ENCODE measurements around the gene LRRC4C.

LRRC4C gene

GRCh38 chr11:40787224-40787623 is 672.2 kb downstream of the LRRC4C start:
- no peak for TF ChIP-seq CTCF (IDR thresholded peaks at IDR 0.05)

- no peak for TF ChIP-seq CTCF (IDR thresholded peaks at IDR 0.05)
Observed at GRCh38 chr11:40763046-40763445, 696.4 kb downstream of the LRRC4C start.

GRCh38 chr11:40759341-40759740 is 700.1 kb downstream of the LRRC4C start:
- no peak for TF ChIP-seq CTCF (IDR thresholded peaks at IDR 0.05)

GRCh38 chr11:40754297-40754696 is 705.2 kb downstream of the LRRC4C start:
- no peak for TF ChIP-seq CTCF (IDR thresholded peaks at IDR 0.05)

GRCh38 chr11:40746282-40746681 is 713.2 kb downstream of the LRRC4C start:
- TF ChIP-seq CTCF (IDR thresholded peaks at IDR 0.05) = no peak

GRCh38 chr11:40732132-40732531 is 727.3 kb downstream of the LRRC4C start:
- TF ChIP-seq CTCF (IDR thresholded peaks at IDR 0.05) = no peak

GRCh38 chr11:40722179-40722795 is 737.2 kb downstream of the LRRC4C start:
- peak; percentile 54 for TF ChIP-seq CTCF (IDR thresholded peaks at IDR 0.05)
